ENCODE measurements around the gene FAM53B.

GRCh38 chr10:124609698-124610097, 134.5 kb downstream of the FAM53B start:
- TF ChIP-seq ZFX (IDR thresholded peaks at IDR 0.05; ENCODE audit: borderline replicate concordance) = no peak
- no peak for TF ChIP-seq CTCF (IDR thresholded peaks at IDR 0.05)

Data from 22Rv1 (cell line).